Karpas-422 (cell line): ENCODE measurements around the gene CHN2. TPM values are rescaled to one million over a fixed set of nuclear protein-coding genes. Genes with fewer than 3 reads are reported as not detected.
"Not testable (repeated sequence)": the region's sequence is repeated elsewhere in the genome, so short reads cannot be mapped to it uniquely, and the experiment has no call there.

ENCODE experiments used
- DNase-seq: peaks from one replicate; pipeline ENCODE4 v3.0.0-alpha.2; 2015
- H2AFZ ChIP-seq: fragments of 200-600 bp; sonication (generic); 2 replicates; pipeline ENCODE4 v1.6.1; 2014; ENCODE audit warnings: antibody characterized with exemption, low read length, mixed read lengths
- H3K27ac ChIP-seq: fragments of 200-600 bp; sonication (generic); 2 replicates; pipeline ENCODE4 v1.5.1; 2014; ENCODE audit warnings: mild to moderate bottlenecking, low read length, moderate library complexity
- H3K27me3 ChIP-seq: fragments of 200-600 bp; sonication (generic); 2 replicates; pipeline ENCODE4 v1.6.1; 2014; ENCODE audit warnings: low read length, mixed read lengths
- H3K36me3 ChIP-seq: fragments of 200-600 bp; sonication (generic); 2 replicates; pipeline ENCODE4 v1.6.1; 2014; ENCODE audit warnings: low read length, mixed read lengths; ENCODE audit not compliant: insufficient read depth
- H3K4me1 ChIP-seq: fragments of 200-600 bp; sonication (generic); 2 replicates; pipeline ENCODE4 v1.6.1; 2014; ENCODE audit warnings: mild to moderate bottlenecking, low read length, mixed read lengths
- H3K4me2 ChIP-seq: fragments of 200-600 bp; sonication (generic); 2 replicates; pipeline ENCODE4 v1.6.1; 2014; ENCODE audit warnings: low read length, low read depth, mild to moderate bottlenecking; ENCODE audit not compliant: poor library complexity, severe bottlenecking
- H3K4me3 ChIP-seq: fragments of 200-600 bp; sonication (generic); 2 replicates; pipeline ENCODE4 v1.5.1; 2014; ENCODE audit warnings: mild to moderate bottlenecking, antibody characterized with exemption, low read length, mixed read lengths
- H3K79me2 ChIP-seq: fragments of 200-600 bp; sonication (generic); 2 replicates; pipeline ENCODE4 v1.6.1; 2014; ENCODE audit warnings: mild to moderate bottlenecking, low read length, mixed read lengths
- H3K9ac ChIP-seq: fragments of 200-600 bp; sonication (generic); 2 replicates; pipeline ENCODE4 v1.6.0; 2014; ENCODE audit warnings: low read length
- H3K9me2 ChIP-seq: fragments of 200-600 bp; sonication (generic), shearing (Covaris generic); replicated peaks from 2 replicates; pipeline ENCODE4 v1.6.0; 2014; ENCODE audit warnings: mild to moderate bottlenecking, low read length, moderate library complexity; ENCODE audit not compliant: insufficient read depth
- H3K9me3 ChIP-seq: fragments of 300-700, 200-600 bp; sonication (generic); 2 replicates; pipeline ENCODE4 v1.6.1; 2014; ENCODE audit warnings: low read length, mixed read lengths
- H4K20me1 ChIP-seq: fragments of 200-600 bp; sonication (generic); 2 replicates; pipeline ENCODE4 v1.6.1; 2014; ENCODE audit warnings: mild to moderate bottlenecking, antibody characterized with exemption, low read length, low read depth; ENCODE audit not compliant: insufficient read depth
- total RNA-seq: library from RNA; depleted of rRNA; stranded (reverse); fragments of >200 nt; shearing (Covaris generic); gene quantifications from 2 replicates; pipeline ENCODE4 v1.2.3, GENCODE V29; 2014; ENCODE audit warnings: low replicate concordance

CHN2 gene
- total RNA-seq, 1 experiment from 2014 or later, result 9.1 TPM

DNA sequence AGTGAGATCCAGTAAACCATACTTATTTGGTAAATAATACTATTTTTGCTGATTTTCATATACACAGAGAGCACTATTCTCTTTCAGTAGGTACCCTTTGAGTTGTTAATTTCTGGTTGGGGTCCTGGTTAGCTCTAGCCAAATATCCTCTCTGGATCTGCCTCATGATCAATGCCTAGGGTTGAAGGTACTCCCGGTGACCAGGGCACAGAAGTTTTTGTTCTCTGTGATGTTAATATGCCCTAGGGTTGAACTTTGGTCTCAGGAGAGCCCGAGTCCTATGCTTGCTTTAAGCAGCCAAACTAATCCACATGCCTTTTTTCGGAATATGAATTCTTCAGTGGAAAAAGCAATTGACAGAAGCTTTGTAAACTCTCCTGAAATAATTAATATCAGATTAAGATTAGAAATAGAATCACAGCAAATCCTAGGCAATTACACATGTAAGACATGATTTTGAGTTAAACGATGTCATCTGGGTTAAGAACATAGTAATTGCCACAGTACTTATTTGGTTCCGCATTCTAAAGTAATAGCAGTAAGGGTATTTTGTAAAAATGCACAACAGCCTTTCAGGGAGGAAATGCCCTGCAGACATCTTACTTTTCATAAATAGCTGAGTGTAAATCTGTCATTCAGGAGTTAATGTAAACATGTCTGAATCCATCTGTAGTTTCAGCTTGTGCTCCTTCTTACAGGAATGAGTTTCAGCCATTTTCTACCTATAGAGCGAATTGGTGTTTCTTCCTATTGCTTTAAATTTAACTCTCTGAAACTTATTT lies 10.1 kb downstream of the CHN2 start:
- Histone ChIP-seq H4K20me1 (no peaks in the 10 kb centered on the region), H3K79me2 (no peaks in the 10 kb centered on the region), H3K4me3 (no peak overlapping the region)

DNA sequence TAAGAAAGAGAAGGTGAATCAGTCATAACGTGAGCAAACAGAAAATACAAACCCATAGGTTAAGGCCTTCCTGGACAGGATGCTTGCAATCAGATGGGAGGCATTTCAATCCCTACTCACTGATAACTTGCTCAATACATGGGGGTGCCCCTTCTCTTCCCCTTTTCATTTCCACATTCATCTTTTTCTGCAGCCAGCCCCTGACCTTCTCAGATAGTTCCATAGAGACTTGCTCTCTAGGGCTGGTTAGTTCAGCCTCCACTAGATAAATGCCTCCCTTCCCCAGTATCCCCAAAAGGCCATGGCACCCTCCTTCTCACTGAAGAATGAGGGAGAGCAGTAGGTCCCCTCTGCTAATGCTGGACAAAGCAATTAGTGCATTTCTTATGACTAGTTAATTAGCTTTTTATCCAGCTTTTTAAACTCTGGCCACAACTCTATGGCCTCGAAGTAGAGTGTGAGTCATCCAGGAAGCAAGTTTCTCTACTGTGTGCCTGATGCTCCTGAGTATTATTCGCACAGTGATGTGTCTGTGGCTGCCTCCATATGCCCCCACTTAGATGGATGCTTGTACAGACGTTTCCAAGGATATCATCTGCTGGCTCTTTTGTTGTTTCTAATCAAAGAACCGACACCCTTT lies 12.7 kb downstream of the CHN2 start:
- H2AFZ ChIP-seq, result peak overlapping the region; percentile 1; the same call in 1 of the 2 replicates
- no peak overlapping the region for H3K9ac ChIP-seq
- peaks cover 50% of the 10 kb centered on the region for H3K4me1 ChIP-seq
- no peak overlapping the region for H3K4me2 ChIP-seq
- no peak overlapping the region for H3K27ac ChIP-seq
- H3K4me3 ChIP-seq, result no peak overlapping the region
- H3K36me3 ChIP-seq, result no peaks in the 10 kb centered on the region
- H3K79me2 ChIP-seq, result no peaks in the 10 kb centered on the region
- no peaks in the 10 kb centered on the region for H4K20me1 ChIP-seq
- DNase-seq, result no peak
- no peaks in the 10 kb centered on the region for H3K9me2 ChIP-seq
- no peaks in the 10 kb centered on the region for H3K9me3 ChIP-seq
- no peaks in the 10 kb centered on the region for H3K27me3 ChIP-seq

More for the DNA sequence above, 10.1 kb downstream of the CHN2 start:
- no peaks in the 10 kb centered on the region for H3K9me3 ChIP-seq
- H3K36me3 ChIP-seq, result no peaks in the 10 kb centered on the region
- no peak overlapping the region for H3K27ac ChIP-seq
- no peak overlapping the region for H3K9ac ChIP-seq
- H3K4me2 ChIP-seq, result peak overlapping the region; percentile 13
- H3K4me1 ChIP-seq, result peaks cover 72% of the 10 kb centered on the region
- H3K9me2 ChIP-seq, result no peaks in the 10 kb centered on the region
- no peaks in the 10 kb centered on the region for H3K27me3 ChIP-seq
- no peak overlapping the region for H2AFZ ChIP-seq
- DNase-seq, result no peak

DNA sequence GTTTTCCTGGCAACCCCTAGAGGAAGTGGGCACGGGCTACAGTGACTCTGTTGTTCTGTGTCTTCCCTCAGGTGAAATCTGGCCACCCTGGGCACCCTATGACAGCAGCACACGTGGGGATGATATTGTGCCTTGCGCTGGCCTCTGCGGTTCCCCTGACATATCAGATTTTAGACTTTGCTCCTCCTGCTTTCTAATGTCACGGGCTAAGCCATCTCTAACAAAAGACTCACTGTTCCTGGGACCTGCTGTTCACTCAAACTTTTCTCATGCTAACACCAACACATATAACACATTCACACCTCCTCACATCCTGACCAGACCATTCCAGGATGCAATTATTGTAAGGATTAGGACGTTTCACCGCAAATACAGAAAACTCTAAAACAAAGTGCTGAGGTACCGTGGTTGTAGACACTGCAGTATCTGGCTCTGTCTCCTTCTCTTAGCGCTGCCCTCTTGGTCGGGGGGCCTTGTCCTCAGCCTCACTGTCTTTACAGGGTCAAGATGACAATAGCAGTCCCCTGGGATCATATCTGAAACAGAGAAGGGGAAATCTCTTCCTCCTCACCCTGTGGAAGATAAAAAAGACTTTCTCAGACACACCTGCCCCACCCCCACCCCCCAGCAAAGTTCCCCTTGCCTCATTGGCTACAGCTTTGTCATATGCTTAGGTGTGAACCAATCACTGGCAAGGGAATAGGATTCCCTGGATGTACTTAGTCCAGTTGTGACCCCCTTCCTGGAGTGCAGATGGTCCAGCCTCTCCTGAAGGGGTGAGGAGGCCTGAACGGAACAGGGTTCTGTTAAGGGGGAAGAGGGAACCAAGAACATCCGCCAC lies 14.1 kb downstream of the CHN2 start:
- H4K20me1 ChIP-seq, result no peaks in the 10 kb centered on the region
- H3K36me3 ChIP-seq, result no peaks in the 10 kb centered on the region
- DNase-seq, result no peak
- H3K9me2 ChIP-seq, result no peaks in the 10 kb centered on the region
- no peak overlapping the region for H3K4me2 ChIP-seq
- H3K79me2 ChIP-seq, result no peaks in the 10 kb centered on the region
- H3K9me3 ChIP-seq, result no peaks in the 10 kb centered on the region
- peaks cover 39% of the 10 kb centered on the region for H3K4me1 ChIP-seq
- H2AFZ ChIP-seq, result no peak overlapping the region; the same call in 1 of the 2 replicates
- no peaks in the 10 kb centered on the region for H3K27me3 ChIP-seq
- H3K27ac ChIP-seq, result no peak overlapping the region
- H3K9ac ChIP-seq, result no peak overlapping the region
- H3K4me3 ChIP-seq, result no peak overlapping the region

DNA sequence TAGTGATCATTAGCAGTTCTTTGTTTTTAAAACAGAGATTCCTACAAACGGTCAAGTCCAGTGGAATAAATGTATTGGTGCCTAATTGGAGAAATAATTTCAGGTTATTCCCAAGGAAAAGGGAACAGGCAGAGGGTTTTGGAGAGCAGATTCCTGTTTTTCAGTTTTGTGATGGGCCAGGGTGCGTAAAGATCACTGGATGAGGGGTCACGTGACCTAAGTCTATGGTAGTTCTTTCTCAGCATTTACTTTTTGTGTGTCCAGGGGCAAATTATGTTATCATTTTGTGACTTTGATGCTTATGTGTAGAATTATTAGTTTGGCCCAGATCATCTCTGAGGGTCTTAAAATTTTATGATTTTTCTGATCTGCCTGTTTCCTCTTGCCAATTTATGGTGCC lies 15.2 kb downstream of the CHN2 start:
- H3K36me3 ChIP-seq, result no peaks in the 10 kb centered on the region
- no peaks in the 10 kb centered on the region for H3K27me3 ChIP-seq
- H3K4me3 ChIP-seq, result no peak overlapping the region
- peaks cover 28% of the 10 kb centered on the region for H3K4me1 ChIP-seq
- no peak overlapping the region for H2AFZ ChIP-seq
- H3K4me2 ChIP-seq, result no peak overlapping the region
- no peak overlapping the region for H3K9ac ChIP-seq
- H3K9me3 ChIP-seq, result no peaks in the 10 kb centered on the region
- no peak for DNase-seq
- H3K27ac ChIP-seq, result no peak overlapping the region
- H4K20me1 ChIP-seq, result no peaks in the 10 kb centered on the region
- no peaks in the 10 kb centered on the region for H3K79me2 ChIP-seq
- no peaks in the 10 kb centered on the region for H3K9me2 ChIP-seq

DNA sequence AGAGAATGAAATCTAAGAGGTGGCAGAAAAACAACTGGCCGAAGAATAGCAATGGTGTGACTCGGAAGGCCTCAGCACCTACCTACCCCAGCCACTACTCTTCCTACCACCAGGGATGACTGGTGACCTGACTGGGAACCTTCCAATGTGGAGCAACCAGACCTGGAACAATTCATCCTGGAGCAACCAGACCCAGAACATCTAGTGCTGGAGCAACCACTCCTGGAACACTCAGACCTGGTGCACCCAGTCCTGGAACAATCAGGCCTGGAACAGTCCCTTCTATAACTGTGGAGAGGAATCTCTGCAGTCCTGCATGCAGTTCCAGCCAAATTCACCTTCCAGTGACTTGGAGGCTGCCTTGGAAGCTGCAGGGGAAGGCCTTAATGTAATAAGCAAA lies 18.2 kb downstream of the CHN2 start:
- H3K9ac ChIP-seq, H3K4me3 ChIP-seq, H4K20me1 ChIP-seq, H3K27me3 ChIP-seq, H2AFZ ChIP-seq, H3K79me2 ChIP-seq, DNase-seq, H3K27ac ChIP-seq, H3K4me1 ChIP-seq, H3K9me2 ChIP-seq, H3K4me2 ChIP-seq, H3K9me3 ChIP-seq, H3K36me3 ChIP-seq: not testable (repeated sequence)

DNA sequence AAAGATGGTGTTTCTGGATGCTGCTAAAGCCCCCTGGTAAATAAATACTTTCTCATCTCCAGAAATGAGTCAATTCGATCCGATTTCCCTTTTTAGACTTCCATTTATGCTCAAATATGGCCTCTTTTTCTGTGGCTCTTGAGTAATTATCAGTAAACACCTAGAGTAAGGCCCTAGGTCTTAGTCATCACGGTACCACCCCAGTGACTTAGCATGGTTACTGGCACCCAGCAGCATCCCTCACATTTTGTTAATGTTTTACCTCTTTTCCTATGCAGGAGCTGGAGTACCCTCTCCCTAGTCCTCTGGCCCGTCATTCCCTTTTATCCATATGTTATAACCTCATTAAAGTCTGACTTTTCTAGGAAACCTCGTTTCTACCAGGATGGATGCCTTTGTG lies 19.5 kb downstream of the CHN2 start:
- no peaks in the 10 kb centered on the region for H3K79me2 ChIP-seq
- H4K20me1 ChIP-seq, result no peaks in the 10 kb centered on the region

DNA sequence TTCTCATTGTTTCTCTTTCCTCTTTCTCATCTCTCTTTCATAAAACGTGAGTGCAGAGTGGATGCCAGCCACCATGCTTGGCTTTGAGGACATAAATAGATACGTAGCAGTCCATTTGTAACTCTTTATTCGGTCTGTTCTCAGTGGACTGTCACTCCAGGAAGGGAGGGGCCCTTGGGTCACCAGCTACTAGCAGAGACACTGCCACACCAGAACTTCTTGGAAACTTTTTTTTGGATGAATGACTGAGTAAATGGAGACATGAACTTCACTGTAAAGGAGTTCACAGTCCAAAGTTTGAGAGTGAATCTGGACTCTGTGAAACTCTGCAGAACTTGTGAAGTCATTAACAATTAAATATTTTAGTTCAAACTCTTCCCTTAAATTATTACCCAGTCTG lies 20.2 kb downstream of the CHN2 start:
- no peak overlapping the region for H3K9ac ChIP-seq
- H3K27ac ChIP-seq, result no peak overlapping the region
- H3K9me3 ChIP-seq, result no peaks in the 10 kb centered on the region
- no peaks in the 10 kb centered on the region for H3K27me3 ChIP-seq
- H3K9me2 ChIP-seq, result no peaks in the 10 kb centered on the region
- H3K4me1 ChIP-seq, result no peaks in the 10 kb centered on the region
- H2AFZ ChIP-seq, result no peak overlapping the region
- no peak overlapping the region for H3K4me2 ChIP-seq
- no peaks in the 10 kb centered on the region for H3K36me3 ChIP-seq
- no peaks in the 10 kb centered on the region for H3K79me2 ChIP-seq
- H4K20me1 ChIP-seq, result no peaks in the 10 kb centered on the region
- no peak for DNase-seq
- H3K4me3 ChIP-seq, result no peak overlapping the region

More for the DNA sequence above, 19.5 kb downstream of the CHN2 start:
- no peak for DNase-seq
- H2AFZ ChIP-seq, result no peak overlapping the region
- peaks cover 1% of the 10 kb centered on the region; the same call in 1 of the 2 replicates for H3K4me1 ChIP-seq
- no peaks in the 10 kb centered on the region for H3K9me2 ChIP-seq
- no peaks in the 10 kb centered on the region for H3K9me3 ChIP-seq
- no peak overlapping the region for H3K4me3 ChIP-seq
- H3K36me3 ChIP-seq, result no peaks in the 10 kb centered on the region
- H3K27ac ChIP-seq, result no peak overlapping the region
- H3K27me3 ChIP-seq, result no peaks in the 10 kb centered on the region
- H3K9ac ChIP-seq, result no peak overlapping the region
- no peak overlapping the region for H3K4me2 ChIP-seq

DNA sequence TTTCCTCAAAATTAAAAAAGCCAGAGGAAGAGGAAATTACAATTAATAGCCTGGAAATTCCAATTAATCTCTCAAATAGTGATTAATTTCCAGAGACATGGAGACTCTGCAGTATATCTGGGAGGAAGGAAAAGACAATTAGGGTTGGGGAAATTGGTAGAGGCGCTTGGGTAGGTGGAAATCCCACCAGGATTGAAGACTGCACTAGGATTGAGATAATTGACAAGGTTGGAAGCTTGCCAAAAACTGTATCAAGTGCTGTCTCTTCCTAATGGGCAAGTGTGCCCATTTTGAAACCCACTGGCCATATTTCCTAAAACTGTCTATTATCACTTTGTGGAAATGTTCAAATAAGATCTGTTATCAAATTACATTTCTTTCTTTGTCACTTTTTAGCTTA lies 21.6 kb downstream of the CHN2 start:
- Histone ChIP-seq H3K27me3 (no peaks in the 10 kb centered on the region), H3K9me3 (no peaks in the 10 kb centered on the region), H3K9ac (no peak overlapping the region), H2AFZ (no peak overlapping the region), H3K9me2 (no peaks in the 10 kb centered on the region), H3K4me2 (no peak overlapping the region), H3K79me2 (no peaks in the 10 kb centered on the region), H3K4me1 (no peaks in the 10 kb centered on the region), H3K4me3 (no peak overlapping the region), H3K27ac (no peak overlapping the region), H4K20me1 (no peaks in the 10 kb centered on the region), H3K36me3 (no peaks in the 10 kb centered on the region)
- no peak for DNase-seq
